Measurements from ENCODE around the gene SNTG2. TPM values are rescaled to one million over a fixed set of nuclear protein-coding genes. Genes with fewer than 3 reads are reported as not detected.

SNTG2 gene
- total RNA-seq, 1 donor from 2014 or later = 7.7 TPM

DNA sequence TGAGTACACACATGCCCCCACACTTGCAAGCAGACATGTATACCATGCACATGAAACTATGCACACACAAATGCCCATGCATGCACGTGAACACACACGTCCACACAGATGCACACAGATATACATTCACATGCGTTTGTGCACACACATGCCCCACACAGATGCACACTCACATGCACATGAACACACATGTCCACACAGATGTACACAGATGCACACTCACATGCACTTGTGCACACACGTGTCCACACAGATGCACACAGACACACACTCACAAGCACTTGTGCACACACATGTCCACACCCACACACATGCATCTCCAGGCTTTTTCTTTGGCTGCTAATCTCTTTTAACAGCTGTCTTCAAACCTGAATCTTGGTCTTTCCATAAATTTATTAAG is 31.1 kb downstream of the SNTG2 start:
- TF ChIP-seq, protein P1, sequence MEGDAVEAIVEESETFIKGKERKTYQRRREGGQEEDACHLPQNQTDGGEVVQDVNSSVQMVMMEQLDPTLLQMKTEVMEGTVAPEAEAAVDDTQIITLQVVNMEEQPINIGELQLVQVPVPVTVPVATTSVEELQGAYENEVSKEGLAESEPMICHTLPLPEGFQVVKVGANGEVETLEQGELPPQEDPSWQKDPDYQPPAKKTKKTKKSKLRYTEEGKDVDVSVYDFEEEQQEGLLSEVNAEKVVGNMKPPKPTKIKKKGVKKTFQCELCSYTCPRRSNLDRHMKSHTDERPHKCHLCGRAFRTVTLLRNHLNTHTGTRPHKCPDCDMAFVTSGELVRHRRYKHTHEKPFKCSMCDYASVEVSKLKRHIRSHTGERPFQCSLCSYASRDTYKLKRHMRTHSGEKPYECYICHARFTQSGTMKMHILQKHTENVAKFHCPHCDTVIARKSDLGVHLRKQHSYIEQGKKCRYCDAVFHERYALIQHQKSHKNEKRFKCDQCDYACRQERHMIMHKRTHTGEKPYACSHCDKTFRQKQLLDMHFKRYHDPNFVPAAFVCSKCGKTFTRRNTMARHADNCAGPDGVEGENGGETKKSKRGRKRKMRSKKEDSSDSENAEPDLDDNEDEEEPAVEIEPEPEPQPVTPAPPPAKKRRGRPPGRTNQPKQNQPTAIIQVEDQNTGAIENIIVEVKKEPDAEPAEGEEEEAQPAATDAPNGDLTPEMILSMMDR (IDR thresholded peaks at IDR 0.05; ENCODE audit: partially characterized antibody, unreplicated experiment) = no peak
- H3K9me3 Mint-ChIP-seq (ENCODE audit: unreplicated experiment) = peaks cover 2% of the 10 kb centered on the region
- peaks cover 6% of the 10 kb centered on the region for H3K36me3 Mint-ChIP-seq (ENCODE audit: unreplicated experiment)
- peaks cover 29% of the 10 kb centered on the region for H3K4me1 Mint-ChIP-seq (ENCODE audit: low read depth, unreplicated experiment)
- H3K27ac Mint-ChIP-seq (ENCODE audit: unreplicated experiment) = no peak overlapping the region
- peaks cover 5% of the 10 kb centered on the region for H3K27me3 Mint-ChIP-seq (ENCODE audit: unreplicated experiment)
- no peak for DNase-seq
- no peak overlapping the region for H3K4me3 Mint-ChIP-seq (ENCODE audit: unreplicated experiment)

DNA sequence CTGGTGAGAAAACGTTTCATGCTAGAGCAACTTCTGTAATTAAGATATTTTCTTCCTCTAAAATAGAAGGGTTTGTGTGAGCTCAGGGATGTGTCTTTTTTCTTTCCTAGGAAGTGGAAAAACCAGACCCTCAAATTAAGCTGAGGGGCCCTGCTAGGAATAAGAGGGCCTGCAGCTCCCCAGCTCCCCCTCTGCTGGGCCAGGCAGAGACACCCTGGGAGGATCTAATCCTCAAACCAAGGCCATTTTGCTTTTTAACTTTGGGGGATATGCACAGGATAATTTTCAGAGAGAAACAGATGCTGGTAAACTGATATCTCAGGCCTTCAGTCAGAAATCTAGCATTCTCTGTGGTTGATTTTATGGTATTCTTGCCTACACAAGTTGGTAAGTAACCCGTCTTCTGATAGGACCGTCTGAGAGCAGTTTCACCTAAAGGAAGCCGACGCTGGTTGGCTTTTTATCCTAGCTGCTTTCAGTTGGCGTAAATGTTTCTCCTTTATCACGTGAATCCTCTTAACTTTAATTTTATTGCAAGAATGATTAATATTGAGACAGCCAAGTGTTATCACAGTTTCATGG is 34.8 kb downstream of the SNTG2 start:
- H3K27me3 Mint-ChIP-seq (ENCODE audit: unreplicated experiment) = peaks cover 5% of the 10 kb centered on the region
- TF ChIP-seq, protein P1 (IDR thresholded peaks at IDR 0.05; ENCODE audit: partially characterized antibody, unreplicated experiment) = no peak
- peaks cover 6% of the 10 kb centered on the region for H3K36me3 Mint-ChIP-seq (ENCODE audit: unreplicated experiment)
- no peak for DNase-seq
- no peak overlapping the region for H3K27ac Mint-ChIP-seq (ENCODE audit: unreplicated experiment)
- peaks cover 27% of the 10 kb centered on the region for H3K4me1 Mint-ChIP-seq (ENCODE audit: low read depth, unreplicated experiment)
- peaks cover 2% of the 10 kb centered on the region for H3K9me3 Mint-ChIP-seq (ENCODE audit: unreplicated experiment)
- H3K4me3 Mint-ChIP-seq (ENCODE audit: unreplicated experiment) = no peak overlapping the region

DNA sequence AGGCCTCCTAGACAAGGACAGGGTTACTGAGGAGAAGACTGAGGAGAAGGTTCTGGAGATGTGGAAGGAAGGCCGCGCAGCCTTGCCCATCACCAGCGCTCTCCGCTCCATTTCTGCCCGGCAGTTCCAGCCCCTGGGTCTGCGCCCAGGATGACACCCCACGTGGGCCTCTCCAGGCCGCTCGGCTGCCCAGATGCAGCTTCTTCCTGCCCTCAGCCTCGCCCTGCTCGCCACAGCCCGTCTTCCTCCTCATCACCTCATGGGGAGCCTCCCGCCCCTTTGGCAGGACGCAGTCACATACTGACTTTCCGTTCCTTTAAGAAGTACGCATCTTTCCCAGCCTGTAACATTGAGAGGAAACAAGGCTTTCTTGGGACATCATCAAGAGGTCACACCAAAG is 37.1 kb downstream of the SNTG2 start:
- no peak for DNase-seq
- no peak overlapping the region for H3K27ac Mint-ChIP-seq (ENCODE audit: unreplicated experiment)
- H3K4me3 Mint-ChIP-seq (ENCODE audit: unreplicated experiment) = no peak overlapping the region
- H3K36me3 Mint-ChIP-seq (ENCODE audit: unreplicated experiment) = peaks cover 3% of the 10 kb centered on the region
- H3K4me1 Mint-ChIP-seq (ENCODE audit: low read depth, unreplicated experiment) = peaks cover 25% of the 10 kb centered on the region
- peaks cover 2% of the 10 kb centered on the region for H3K27me3 Mint-ChIP-seq (ENCODE audit: unreplicated experiment)
- H3K9me3 Mint-ChIP-seq (ENCODE audit: unreplicated experiment) = peaks cover 2% of the 10 kb centered on the region
- TF ChIP-seq, protein P1 (IDR thresholded peaks at IDR 0.05; ENCODE audit: partially characterized antibody, unreplicated experiment) = no peak

DNA sequence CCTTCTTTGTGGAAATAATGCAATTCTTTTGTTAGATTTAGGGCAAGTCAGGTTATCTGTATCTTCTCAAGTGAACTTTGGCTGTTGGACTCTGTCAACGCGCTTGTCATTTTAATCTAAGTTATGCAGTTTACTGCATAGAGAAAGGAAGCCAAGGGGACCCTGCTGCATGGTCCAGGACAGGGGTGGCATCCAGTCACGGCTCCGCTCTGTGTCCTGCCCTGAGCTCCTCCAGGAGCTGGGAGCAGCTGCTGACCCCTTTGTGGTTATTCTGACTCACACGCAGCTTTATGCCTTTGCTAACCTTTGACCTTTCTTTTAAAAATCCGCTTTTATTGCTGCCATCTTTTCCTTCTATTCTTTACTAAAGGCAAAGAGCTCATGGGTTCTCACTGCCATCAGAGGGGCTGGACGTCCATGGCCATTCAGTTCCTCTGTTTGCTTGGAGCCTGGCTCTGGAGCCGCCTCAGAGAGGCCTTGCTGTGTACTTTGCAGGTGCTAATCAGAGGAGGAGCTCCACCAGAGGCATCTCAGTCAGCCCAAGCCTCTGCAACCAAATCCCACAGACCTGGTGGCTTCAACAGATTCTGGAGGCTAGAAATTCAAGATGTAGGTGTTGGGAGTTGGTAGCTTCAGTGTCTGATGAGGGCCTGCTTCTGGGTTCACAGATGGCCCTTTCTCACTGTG is 39.3 kb downstream of the SNTG2 start:
- Mint-ChIP-seq H3K4me1 (ENCODE audit: low read depth, unreplicated experiment) (peaks cover 20% of the 10 kb centered on the region), H3K4me3 (ENCODE audit: unreplicated experiment) (no peak overlapping the region), H3K27me3 (ENCODE audit: unreplicated experiment) (no peaks in the 10 kb centered on the region), H3K36me3 (ENCODE audit: unreplicated experiment) (no peaks in the 10 kb centered on the region), H3K9me3 (ENCODE audit: unreplicated experiment) (peaks cover 2% of the 10 kb centered on the region), H3K27ac (ENCODE audit: unreplicated experiment) (no peak overlapping the region)
- TF ChIP-seq, protein P1 (IDR thresholded peaks at IDR 0.05; ENCODE audit: partially characterized antibody, unreplicated experiment) = no peak
- no peak for DNase-seq

DNA sequence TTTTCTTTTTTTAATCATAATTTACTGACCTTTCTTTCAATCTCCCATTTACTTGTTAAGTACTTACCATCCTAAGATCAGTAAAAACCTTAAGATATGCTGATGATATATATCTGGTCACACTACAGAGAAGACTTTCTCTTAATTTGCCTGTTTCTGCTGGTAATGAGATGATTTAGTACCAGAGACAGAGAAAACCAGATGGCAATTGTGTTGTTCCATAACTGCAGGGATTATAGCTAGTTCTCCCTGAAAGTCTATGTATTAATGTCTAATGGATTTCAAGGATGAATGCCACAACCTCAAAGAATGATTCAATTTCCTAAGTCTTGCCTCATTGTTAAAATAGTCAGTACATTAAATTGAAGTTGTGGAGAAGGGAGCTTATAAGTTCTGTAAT is 40.3 kb downstream of the SNTG2 start:
- peaks cover 14% of the 10 kb centered on the region for H3K4me1 Mint-ChIP-seq (ENCODE audit: low read depth, unreplicated experiment)
- H3K27ac Mint-ChIP-seq (ENCODE audit: unreplicated experiment) = no peak overlapping the region
- no peak overlapping the region for H3K4me3 Mint-ChIP-seq (ENCODE audit: unreplicated experiment)
- no peaks in the 10 kb centered on the region for H3K27me3 Mint-ChIP-seq (ENCODE audit: unreplicated experiment)
- H3K36me3 Mint-ChIP-seq (ENCODE audit: unreplicated experiment) = no peaks in the 10 kb centered on the region
- DNase-seq = no peak
- H3K9me3 Mint-ChIP-seq (ENCODE audit: unreplicated experiment) = peaks cover 2% of the 10 kb centered on the region
- TF ChIP-seq, protein P1 (IDR thresholded peaks at IDR 0.05; ENCODE audit: partially characterized antibody, unreplicated experiment) = no peak

Measured in glutamatergic neuron (in vitro differentiated cells).